Glomerular visceral epithelial cell (primary cell): Measurements from ENCODE around the gene SLC25A31.

ENCODE experiments used
- DNase-seq: peaks from one replicate; pipeline ENCODE4 v3.0.0-alpha.2; 2016; ENCODE audit errors: extremely low spot score

The SLC25A31 gene

DNA sequence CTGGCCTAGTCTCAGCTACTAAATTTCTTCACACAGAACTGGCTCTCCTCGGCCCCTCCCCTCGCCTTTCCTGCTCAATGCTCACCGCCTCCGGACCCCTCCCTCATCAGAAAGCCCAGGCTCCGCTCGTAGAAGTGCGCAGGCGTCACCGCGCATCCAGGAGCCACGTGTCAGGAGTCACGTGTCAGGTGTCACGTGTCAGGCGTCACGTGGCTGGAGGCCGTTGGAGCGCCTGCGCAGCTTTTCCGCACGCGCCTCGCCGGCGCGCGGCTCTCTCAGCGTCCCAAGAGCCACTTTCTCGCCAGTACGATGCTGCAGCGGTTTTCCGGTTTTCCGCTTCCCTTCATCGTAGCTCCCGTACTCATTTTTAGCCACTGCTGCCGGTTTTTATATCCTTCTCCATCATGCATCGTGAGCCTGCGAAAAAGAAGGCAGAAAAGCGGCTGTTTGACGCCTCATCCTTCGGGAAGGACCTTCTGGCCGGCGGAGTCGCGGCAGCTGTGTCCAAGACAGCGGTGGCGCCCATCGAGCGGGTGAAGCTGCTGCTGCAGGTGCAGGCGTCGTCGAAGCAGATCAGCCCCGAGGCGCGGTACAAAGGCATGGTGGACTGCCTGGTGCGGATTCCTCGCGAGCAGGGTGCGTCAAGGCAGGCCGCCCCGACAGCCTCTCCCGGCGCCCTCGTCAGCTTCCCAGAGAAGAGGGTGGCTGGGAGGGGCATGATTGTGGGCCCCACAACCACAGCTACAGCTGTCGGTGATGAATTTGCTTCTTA is at the start of gene SLC25A31:
SLC25A31 (plus strand) TSS at position 259 of the 772 bp plus-strand sequence; CDS start at position 405, 146 bp downstream.
- DNase-seq = no peak

DNA sequence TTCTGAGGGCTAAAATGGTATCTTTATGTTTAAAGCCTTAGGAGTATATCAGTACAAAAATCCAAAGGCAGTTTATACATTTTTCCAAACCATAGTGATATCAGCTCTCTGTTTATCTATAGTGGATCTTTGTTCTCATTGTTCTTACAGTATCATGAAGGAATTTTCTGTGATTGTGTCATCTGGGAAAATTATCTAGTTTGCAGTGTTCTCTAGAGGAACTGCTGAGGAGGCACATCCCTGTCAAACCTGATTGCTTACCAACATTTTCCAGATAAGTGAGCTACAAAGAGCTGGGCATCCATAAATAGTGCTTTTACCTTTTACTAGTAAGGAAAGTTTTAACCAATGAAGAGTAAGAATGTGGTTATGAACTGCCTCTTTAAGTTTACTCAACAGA is 44.9 kb upstream of the SLC25A31 start:
- DNase-seq = peak; percentile 3

DNA sequence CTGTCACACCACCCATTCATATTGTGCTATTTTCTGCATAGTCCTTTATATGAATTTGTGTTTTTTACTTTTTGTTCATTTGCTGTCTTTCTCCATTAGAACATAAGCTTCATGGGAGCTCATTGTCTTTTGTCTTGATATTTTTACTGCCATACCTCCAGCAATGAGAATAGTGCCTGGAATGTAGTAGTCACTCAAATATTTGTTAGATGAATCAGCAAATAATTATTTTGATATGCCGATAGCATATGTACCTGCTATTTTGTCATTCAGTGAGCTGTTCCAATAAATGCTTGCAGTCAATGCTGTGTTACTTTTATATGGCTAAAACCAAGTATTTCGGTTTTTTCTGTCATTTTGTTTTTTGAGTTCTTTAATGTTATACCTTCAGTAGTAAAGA is 43.5 kb upstream of the SLC25A31 start:
- DNase-seq = peak; percentile 13

DNA sequence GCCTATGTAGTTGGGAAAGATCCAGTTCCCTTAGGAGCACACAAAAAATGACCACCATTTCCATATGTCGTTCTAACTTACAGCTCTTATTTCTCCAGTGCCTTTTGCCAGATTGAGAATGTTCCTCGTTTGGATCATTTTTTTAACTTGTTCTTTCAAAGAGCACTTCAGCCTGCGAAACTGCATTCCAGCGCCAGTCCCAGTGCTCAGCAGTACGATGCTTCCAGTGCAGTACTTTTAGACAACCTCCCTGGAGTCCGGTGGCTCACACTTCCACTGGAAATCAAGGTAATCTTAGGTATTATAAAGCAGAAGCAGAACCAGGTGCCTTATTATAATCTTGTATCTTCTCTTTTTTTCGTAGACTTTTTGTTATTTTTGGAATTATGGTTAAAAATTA is 42.6 kb upstream of the SLC25A31 start:
- DNase-seq = no peak

DNA sequence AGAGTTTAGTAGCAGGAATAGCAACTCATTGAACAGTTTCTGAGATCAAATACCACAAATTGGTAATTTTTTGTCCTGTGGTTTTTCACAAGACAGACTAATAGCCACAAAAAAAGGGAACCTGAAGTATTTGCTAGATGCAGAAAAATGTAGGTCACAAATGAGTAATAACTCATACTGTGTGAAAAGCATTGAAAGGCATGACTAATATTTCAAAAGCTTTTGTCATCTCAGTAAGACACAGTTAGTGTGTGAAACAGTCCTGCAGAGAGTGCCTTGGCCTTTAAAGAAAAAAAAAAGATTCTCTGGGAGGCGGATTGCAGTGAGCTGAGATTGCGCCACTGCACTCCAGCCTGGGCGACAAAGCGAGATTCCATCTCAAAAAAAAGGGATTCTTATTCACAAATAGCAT is 31.4 kb upstream of the SLC25A31 start:
- peak; percentile 79 for DNase-seq

DNA sequence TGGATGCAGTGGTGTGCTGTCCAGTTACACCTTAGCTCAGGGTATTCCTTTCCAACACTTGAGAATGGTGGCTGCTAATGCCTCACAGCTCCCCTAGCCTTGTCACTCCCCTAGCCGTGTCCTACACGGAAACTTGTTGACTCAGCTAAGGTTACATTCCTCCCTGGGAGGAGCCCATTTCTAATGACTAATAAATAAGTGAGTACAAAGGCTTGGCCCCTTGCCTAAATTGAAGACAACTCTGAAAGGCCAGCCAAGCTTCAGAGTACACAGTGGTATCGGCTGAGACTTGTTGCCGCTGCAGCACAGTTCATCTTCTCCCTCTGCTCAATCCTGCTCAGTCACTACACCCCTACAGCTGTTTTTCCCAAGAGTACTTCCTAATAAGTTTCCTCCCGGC is 21.2 kb upstream of the SLC25A31 start:
- peak; percentile 80 for DNase-seq

DNA sequence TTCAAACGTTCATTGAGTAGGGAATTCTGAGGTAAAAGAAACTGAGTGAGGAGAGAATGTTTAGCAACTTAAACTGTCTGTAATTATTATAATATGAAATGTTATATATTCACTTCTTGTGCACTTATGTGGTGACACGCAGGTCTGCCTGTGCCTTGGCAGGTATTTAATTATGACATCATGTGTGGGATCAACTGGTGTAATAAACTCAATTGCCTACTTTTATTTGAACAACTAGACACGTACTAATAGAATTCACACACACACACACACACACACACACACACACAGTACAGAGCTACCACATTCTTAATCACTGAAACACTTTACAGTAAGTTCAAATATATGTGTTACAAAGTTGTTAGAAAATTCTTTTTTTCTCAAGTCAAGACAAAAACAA is 20.7 kb upstream of the SLC25A31 start:
- DNase-seq = peak; percentile 12

DNA sequence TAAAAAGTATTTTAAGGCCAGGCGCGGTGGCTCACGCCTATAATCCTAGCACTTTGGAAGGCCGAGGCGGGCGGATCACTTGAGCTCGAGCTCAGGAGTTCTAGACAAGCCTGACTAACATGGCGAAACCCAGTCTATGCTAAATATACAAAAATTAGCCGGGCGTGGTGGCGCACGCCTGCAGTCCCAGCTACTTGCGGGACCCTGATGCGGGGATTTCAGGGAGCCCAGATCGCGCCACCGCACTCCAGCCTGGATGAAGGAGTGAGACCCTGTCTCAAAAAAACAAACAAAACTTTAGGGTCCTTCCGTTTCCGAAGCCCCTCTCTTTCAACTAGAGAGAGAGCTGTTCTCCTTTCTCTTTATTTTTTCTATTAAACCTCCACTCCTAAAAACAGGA is 1.2 kb downstream of the SLC25A31 start:
- DNase-seq = no peak

DNA sequence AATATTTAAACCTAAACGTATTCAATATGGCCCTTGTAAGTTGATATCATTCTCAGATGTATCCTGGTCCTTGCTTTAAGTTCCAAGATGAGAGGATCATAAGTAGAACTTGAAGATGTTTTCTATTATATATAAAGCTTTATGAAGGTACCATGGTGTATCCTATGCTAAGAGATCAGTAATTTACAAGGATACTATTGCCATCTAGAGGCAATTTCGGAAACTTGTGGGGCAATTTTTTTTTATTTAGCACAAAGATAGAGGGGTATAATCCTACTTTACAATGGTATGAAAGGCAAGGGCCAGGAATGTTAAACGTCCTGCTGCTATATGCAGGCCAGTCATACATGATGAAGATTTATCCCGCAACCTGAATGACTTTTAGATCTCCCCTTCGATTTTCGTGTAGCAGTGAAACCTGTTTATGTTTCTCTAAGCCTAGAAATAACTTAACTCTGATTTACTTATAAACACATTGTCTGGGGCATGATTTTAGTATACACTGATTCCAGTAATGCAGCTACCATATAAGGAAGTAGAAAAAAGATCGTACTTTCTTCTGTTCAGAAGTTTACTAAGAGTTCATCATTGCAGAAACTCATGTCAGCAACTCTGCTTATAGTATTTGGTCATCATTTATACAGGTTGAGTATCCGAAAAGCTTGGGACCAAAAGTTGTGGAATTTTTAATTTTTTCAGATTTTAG is 2.6 kb downstream of the SLC25A31 start:
- DNase-seq = peak; percentile 61

DNA sequence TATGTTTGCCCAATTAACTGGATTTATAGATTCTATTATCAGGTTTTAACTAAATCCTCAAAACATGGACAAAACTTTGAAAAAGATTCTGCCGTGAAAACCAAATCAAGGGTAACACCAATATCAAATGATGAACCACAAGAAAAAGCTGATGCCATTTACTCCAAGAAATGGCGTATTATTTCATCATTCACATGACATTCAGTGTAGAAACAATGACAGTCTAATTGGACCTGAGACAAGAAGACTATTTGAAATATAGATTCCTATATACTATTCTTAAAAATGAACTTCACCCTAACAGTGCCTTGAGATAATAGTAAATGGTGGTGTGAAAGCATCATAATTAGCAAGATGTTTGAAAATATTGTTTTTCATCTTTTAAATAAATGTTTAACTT is 4.8 kb downstream of the SLC25A31 start:
- DNase-seq = no peak

DNA sequence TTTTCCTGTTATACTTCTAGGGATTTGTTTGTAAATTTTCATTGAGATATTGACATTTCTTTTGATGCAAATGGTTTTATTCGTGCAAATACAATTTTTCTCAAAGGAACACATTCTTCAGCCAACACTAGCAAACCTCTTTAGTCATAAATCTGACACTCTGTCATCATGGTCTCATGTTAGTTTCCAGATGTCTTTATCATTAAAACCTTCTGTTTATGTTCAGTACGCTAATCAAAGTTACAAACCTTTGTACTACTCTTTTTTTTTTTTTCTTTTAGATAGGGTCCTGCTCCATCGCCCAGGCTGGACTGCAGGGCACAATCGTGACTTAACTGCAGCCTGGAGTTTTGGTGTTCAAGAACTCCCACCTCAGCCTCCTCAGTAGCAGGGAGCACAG is 7.1 kb downstream of the SLC25A31 start:
- no peak for DNase-seq

DNA sequence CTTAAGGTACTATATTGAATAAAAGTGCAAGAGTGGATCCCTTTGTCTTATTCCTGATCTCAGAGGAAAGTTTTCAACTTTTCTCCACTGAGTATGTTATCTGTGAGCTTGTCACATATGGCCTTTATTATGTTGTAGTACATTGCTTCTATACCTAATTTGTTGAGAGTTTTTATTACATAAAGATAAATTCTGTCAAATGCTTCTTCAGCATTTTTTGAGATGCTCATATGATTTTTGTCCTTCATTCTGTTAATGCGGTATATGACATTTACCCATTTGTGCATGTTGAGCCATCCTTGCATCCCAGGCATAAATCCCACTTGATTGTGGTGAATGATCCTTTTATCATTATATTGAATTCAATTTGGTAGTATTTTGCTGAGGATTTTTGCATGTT is 11.0 kb downstream of the SLC25A31 start:
- no peak for DNase-seq

DNA sequence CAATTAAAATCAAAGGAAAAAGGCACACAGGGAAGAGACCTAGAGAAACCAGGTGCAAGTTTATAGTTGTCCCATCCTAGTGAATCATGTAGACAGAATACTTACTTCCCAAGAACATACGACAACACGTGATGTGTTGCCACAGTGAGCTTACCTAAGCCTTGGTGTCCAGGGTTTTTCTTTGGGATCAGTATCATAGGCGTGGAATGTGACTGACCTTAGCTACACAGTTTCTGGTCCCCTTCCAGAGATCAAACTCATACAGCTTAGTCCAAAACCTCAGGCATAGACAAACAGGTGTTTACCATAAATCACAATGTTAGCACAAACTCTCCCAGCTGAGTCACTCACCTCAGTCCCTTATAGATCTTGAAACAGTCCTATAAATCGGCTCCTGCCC is 17.7 kb downstream of the SLC25A31 start:
- DNase-seq = no peak

DNA sequence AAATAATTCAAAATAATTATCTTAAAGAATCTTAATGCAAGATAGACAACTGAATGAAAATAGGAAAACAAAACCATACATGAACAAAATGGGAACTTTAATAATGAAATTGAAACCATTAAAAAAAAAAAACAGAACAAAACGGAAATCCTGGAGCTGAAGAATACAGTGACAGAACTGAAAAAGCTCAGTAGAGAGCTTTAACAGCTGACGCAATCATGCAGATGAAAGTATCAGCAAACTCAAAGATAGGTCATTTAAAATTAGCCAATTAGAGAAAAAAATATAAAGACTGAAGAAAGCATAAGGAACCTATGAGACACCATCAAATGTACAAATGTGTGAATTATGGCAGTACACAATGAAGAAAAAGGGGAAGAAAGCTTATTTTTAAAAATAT is 18.8 kb downstream of the SLC25A31 start:
- no peak for DNase-seq

DNA sequence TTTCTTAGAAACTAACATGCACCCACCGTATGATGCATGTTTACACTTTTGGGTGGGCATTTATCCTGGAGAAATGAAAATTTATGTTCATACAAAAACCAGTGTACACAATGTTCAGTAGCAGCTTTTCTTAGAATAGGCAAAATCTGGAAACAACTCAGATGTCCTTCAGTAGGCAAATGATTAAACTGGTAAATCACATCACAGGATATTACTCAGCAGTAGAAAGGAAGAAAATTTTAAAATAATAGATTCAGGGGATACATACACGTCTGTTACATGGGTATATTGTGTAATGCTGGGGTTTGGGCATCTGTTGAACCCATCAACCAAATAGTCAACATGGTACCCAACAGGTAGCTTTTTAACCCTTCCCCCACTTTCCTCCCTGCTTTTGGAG is 26.7 kb downstream of the SLC25A31 start:
- no peak for DNase-seq

DNA sequence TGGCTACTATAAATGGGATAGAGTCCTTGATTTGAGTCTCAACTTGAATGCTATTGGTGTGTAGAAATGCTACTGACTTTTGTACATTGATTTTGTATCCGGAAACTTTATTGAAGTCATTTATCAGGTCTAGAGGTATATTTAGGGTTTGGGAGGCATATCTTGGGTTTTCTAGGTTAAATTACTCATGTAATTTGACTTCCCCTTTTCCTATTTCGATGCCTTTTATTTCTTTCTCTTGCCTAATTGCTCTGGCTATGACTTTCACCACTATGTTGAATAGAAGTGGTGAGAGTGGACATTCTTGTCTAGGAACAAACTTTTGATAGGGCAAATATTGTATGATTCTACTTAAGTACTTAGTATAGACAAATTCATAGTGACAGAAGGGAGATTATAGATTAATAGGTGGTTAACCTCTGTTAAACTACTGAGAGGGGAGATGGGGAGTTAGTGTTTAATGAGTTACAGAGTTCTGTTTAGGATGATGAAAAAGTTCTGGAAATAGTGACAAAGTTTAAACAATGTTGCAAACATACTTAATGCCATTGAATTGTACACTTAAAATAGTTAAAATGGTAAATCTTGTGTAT is 29.1 kb downstream of the SLC25A31 start:
- DNase-seq = no peak

DNA sequence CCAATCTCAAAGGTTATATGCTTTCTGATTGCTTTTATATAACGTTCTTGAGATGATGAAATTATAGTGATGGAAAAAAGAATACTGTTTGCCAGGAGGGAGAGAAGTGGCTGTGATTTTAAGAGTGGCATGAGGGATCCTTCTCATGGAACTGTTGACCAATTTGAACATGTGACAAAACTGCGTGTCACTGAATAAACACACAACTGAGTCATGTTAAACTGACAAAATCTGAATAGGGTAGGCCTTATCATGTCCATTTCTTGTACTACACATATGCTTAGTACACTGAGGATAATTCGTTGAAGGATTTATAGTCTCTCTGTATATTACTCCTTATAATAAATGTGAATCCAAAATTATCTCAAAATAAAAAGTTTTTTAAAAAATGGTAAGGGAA is 29.7 kb downstream of the SLC25A31 start:
- DNase-seq = no peak

DNA sequence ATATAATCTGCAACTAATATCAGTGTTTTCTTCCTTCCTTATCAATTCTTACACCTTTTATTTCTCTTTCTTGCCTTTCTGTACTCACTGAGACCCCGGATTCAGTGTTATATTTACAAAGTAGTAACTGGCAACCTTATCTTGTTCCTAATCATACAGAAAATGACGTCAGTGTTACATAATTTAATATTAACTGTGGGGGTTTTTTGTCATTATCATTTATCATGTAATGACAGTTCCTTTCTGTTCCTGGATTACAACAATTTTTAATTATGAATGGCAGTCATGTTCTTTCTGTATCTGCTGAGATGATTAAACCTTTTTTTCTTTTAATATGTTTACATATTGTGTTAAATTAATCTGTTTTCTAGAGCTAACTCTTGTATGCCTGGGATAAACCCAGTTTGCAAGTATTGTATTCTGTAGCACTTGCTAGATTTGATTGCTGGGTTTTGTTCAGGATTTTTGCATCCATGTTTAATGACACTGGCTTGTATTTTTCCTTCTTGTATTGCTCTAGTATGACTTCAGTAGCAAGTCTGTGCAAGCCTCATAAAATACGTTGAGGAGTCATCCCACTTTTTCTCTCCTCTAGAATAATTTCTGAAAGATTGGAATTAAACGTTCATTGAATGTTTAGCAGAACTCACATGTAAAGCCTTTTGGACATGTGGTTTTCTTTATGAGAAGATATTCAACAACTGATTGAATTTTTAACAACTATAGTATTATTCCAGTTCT is 41.5 kb downstream of the SLC25A31 start:
- no peak for DNase-seq

DNA sequence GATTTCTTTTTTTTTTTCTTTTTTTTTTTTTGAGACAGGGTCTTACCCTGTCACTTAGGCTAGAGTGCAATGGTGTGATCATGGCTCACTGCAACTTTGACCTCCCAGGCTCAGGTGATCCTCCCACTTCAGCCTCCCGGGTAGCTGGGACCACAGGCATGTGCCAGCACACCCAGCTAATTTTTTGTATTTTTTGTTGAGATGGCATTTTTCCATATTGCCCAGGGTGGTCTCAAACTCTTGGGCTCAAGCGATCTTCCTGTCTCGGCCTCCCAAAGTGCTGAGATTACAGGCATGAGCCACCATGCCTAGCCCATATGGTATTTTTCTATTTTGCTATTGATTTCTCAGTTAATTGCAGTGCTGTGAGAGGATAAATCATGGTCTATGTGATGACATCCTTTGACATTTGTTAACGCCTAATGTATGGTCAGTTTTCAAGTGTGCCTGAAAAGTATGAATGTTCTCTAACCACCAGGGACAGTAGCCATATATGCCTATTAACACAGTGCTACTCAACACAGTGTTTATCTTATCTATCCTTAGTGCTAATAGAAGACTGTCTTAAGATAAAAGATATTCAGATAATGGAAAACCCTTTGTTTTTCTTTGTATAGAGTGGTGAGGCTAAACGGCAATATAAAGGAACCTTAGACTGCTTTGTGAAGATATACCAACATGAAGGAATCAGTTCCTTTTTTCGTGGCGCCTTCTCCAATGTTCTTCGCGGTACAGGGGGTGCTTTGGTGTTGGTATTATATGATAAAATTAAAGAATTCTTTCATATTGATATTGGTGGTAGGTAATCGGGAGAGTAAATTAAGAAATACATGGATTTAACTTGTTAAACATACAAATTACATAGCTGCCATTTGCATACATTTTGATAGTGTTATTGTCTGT is 42.8 kb downstream of the SLC25A31 start:
- no peak for DNase-seq

DNA sequence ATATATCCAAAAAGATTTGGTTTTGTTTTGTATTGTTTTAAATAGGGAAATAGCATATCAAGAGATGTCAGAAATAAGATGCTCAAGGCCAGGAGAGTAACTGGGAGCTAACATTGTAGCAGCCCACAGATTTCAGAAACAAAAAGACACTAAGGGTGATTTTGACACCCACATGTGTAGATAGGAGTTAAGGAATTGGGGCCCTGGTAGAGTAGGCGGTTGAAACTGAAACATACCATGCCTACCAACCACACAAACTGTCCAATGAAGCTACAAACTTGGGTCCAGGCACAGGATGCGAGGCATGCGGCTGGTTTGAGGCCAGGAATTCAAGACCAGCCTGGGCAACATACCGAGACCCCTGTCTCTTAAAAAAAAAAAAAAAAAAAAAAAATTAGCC is 45.6 kb downstream of the SLC25A31 start:
- no peak for DNase-seq

DNA sequence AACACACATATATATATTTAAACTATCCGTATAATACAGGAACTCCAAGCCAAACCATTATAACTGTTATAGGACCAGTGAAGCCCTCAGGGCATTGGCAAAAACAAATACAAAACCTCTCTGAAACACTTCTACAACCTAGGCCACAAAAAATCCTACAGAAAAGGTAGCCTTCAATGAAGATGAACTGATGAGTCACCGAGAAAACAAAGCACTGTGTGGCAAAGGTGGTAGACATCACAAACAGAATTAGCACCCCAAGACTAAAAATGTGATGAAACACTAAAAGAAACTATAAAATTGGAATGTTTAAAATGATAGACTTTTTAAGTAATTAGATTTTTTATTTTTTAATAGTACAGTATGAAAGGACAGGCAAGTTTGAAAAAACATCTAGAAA is 46.4 kb downstream of the SLC25A31 start:
- DNase-seq = no peak
